Measurements from ENCODE around the gene SPEM2.
"Not testable (repeated sequence)": the region's sequence is repeated elsewhere in the genome, so short reads cannot be mapped to it uniquely, and the experiment has no call there.

SPEM2 gene

DNA sequence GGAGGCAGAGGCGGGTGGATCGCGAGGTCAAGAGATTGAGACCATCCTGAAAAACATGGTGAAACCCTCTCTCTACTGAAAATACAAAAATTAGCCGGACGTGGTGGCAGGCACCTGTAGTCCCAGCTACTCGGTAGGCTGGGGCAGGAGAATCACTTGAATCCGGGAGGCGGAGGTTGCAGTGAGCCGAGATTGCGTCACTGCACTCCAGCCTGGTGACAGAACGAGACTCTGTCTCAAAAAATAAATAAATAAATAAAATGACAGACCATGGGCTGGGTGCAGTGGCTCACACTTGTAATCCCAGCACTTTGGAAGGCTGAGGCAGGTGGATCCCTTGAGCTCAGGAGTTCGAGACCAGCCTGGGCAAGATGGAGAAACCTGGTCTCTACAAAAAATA, 44.4 kb downstream of the SPEM2 start:
- peaks cover 0 to 11% of the 10 kb centered on the region in 2 donors for H3K36me3 ChIP-seq (ENCODE audit: control insufficient read depth in 2 of 2, insufficient read depth in 2 of 2, low read length in 2 of 2)
- not testable (repeated sequence) for H3K9ac ChIP-seq (ENCODE audit: low read depth in 1 of 2, low read length in 2 of 2); H3K27ac ChIP-seq (ENCODE audit: low read depth in 2 of 2, low read length in 2 of 2); H3K4me3 ChIP-seq (ENCODE audit: low read length in 2 of 2); H3K9me3 ChIP-seq (ENCODE audit: control insufficient read depth in 2 of 2, low read length in 2 of 2); H3K27me3 ChIP-seq (ENCODE audit: control insufficient read depth in 2 of 2, insufficient read depth in 2 of 2, low read length in 2 of 2); H3K4me1 ChIP-seq (ENCODE audit: control insufficient read depth in 2 of 2, insufficient read depth in 2 of 2, low read length in 2 of 2)

DNA sequence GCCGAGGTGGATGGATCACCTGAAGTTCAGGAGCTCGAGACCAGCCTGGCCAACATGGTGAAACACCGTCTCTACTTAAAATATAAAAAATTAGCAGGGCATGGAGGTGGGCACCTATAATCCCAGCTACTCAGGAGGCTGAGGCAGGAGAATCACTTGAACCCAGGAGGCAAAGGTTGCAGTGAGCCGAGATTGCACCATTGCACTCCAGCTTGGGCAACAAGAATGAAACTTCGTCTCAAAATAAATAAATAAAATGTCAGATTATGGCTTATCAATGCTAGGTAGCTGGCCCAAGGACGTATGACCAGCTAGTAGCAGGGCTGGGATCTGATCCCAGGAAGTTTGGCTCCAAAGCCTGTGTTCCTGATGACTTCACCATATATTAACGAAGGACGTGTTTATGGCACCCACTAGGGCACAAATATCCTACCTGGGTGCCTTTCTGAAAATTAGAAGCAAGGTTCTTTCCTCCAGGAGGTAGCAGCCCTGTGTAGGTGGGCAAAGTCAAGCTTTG, 45.1 kb downstream of the SPEM2 start:
- H3K4me1 ChIP-seq (ENCODE audit: control insufficient read depth in 2 of 2, insufficient read depth in 2 of 2, low read length in 2 of 2): not testable (repeated sequence)

DNA sequence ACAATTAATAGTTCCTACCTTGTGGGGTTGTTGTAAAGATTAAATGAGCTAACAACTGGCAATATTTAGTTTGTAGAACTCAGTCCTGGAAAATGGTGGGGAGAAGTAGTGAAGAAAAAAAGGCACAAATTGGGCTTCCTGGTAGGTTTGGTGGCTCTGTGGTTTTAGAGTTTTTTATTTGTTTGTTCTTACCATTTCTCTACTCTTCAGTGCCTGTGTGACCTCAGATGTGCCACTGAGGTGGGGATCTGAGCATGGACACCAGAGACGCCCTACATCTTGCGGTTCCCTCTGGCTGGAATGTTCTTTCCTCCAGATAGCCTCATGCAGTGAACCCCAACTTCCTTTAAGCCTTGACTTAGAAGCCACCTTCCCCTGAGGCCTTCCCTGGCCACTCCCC, 46.3 kb downstream of the SPEM2 start:
- H3K27me3 ChIP-seq (ENCODE audit: control insufficient read depth in 2 of 2, insufficient read depth in 2 of 2, low read length in 2 of 2): no peaks in the 10 kb centered on the region
- H3K9me3 ChIP-seq (ENCODE audit: control insufficient read depth in 2 of 2, low read length in 2 of 2): no peaks in the 10 kb centered on the region
- H3K4me1 ChIP-seq (ENCODE audit: control insufficient read depth in 2 of 2, insufficient read depth in 2 of 2, low read length in 2 of 2): peaks cover 4 to 9% of the 10 kb centered on the region in 2 donors
- H3K9ac ChIP-seq (ENCODE audit: low read depth in 1 of 2, low read length in 2 of 2): no peak overlapping the region
- H3K4me3 ChIP-seq (ENCODE audit: low read length in 2 of 2): no peak overlapping the region
- H3K27ac ChIP-seq (ENCODE audit: low read depth in 2 of 2, low read length in 2 of 2): no peak overlapping the region
- H3K36me3 ChIP-seq (ENCODE audit: control insufficient read depth in 2 of 2, insufficient read depth in 2 of 2, low read length in 2 of 2): peaks cover 0 to 6% of the 10 kb centered on the region in 2 donors

More for the DNA sequence above, 45.1 kb downstream of the SPEM2 start:
- not testable (repeated sequence) for H3K9me3 ChIP-seq (ENCODE audit: control insufficient read depth in 2 of 2, low read length in 2 of 2); H3K4me3 ChIP-seq (ENCODE audit: low read length in 2 of 2); H3K27ac ChIP-seq (ENCODE audit: low read depth in 2 of 2, low read length in 2 of 2); H3K9ac ChIP-seq (ENCODE audit: low read depth in 1 of 2, low read length in 2 of 2); H3K27me3 ChIP-seq (ENCODE audit: control insufficient read depth in 2 of 2, insufficient read depth in 2 of 2, low read length in 2 of 2)
- H3K36me3 ChIP-seq (ENCODE audit: control insufficient read depth in 2 of 2, insufficient read depth in 2 of 2, low read length in 2 of 2): peaks cover 0 to 11% of the 10 kb centered on the region in 2 donors

DNA sequence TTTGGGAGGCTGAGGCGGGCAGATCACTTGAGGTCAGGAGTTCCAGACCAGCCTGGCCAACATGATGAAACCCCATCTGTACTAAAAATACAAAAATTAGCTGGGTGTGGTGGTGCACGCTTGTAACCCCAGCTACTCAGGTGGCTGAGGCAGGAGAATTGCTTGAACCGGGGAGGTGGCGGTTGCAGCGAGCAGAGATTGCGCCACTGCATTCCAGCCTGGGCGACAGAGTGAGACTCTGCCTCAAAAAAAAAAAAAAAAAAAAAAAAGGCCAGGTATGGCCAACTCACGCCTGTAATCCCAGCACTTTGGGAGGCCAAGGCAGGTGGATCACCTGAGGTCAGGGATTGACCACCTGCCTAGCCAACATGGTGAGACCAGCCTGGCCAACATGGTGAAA, 49.4 kb downstream of the SPEM2 start:
- H3K27me3 ChIP-seq (ENCODE audit: control insufficient read depth in 2 of 2, insufficient read depth in 2 of 2, low read length in 2 of 2); H3K9ac ChIP-seq (ENCODE audit: low read depth in 1 of 2, low read length in 2 of 2); H3K4me3 ChIP-seq (ENCODE audit: low read length in 2 of 2); H3K27ac ChIP-seq (ENCODE audit: low read depth in 2 of 2, low read length in 2 of 2); H3K36me3 ChIP-seq (ENCODE audit: control insufficient read depth in 2 of 2, insufficient read depth in 2 of 2, low read length in 2 of 2); H3K9me3 ChIP-seq (ENCODE audit: control insufficient read depth in 2 of 2, low read length in 2 of 2): not testable (repeated sequence)
- H3K4me1 ChIP-seq (ENCODE audit: control insufficient read depth in 2 of 2, insufficient read depth in 2 of 2, low read length in 2 of 2): peaks cover 12 to 17% of the 10 kb centered on the region in 2 donors

DNA sequence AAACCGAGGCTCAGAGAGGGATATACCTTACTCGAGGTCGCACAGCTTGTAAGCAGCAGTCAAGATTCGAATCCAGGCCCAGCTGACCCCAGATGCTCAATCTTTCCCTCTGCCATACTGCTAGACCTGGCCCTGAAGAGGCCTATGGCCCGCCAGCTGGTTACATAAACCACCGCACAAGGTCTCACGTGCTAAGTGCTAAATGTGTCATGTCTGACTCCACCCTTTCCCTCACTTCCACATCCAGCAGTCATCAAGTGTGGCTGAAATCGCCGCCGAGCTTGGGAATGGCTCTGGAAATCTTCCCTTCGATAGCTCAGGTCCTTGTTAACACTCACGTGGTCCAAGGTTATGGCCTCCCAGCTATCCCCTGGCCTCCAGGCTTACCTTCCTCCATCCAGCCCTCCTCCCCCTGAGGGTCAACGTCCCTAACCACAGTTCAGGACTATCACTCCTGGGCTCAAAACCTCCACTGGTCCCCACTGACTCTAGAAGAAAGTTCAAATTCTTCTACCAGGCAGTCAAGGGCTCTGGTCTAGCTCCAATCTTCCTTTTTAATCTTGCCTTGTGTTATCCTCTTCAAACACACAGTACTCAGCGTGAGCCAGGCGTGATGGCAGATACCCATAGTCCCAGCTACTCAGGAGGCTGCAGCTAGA, 50.5 kb downstream of the SPEM2 start:
- H3K27ac ChIP-seq (ENCODE audit: low read depth in 2 of 2, low read length in 2 of 2): peak overlapping the region; percentile 38 to 54
- H3K27me3 ChIP-seq (ENCODE audit: control insufficient read depth in 2 of 2, insufficient read depth in 2 of 2, low read length in 2 of 2): no peaks in the 10 kb centered on the region
- no peak overlapping the region for H3K9ac ChIP-seq (ENCODE audit: low read depth in 1 of 2, low read length in 2 of 2)
- H3K36me3 ChIP-seq (ENCODE audit: control insufficient read depth in 2 of 2, insufficient read depth in 2 of 2, low read length in 2 of 2): no peaks in the 10 kb centered on the region
- H3K4me3 ChIP-seq (ENCODE audit: low read length in 2 of 2): no peak overlapping the region
- H3K9me3 ChIP-seq (ENCODE audit: control insufficient read depth in 2 of 2, low read length in 2 of 2): no peaks in the 10 kb centered on the region
- peaks cover 17 to 21% of the 10 kb centered on the region in 2 donors for H3K4me1 ChIP-seq (ENCODE audit: control insufficient read depth in 2 of 2, insufficient read depth in 2 of 2, low read length in 2 of 2)

DNA sequence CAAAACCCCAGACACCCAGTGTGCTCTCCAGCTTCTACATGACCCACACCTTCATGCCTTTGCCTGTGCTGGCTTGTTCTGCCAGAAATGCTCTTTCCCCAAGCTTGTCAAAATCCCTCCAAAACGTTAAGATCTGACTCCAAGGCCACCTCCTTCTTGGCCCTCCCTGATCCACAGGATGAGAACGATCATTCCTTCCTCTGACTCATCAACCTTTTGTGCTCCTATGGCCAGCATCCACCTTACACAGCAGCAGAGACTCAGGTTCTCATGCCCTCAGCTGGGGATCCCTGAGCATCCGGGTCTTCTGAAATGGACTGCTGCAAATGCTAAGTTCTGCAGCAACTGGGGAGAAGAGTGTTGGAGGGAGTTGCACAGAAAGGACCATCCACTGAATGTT, 51.1 kb downstream of the SPEM2 start:
- Histone ChIP-seq H3K36me3 (ENCODE audit: control insufficient read depth in 2 of 2, insufficient read depth in 2 of 2, low read length in 2 of 2) (no peaks in the 10 kb centered on the region), H3K27ac (ENCODE audit: low read depth in 2 of 2, low read length in 2 of 2) (peak overlapping the region in 1 of 2 donors; percentile 95), H3K4me1 (ENCODE audit: control insufficient read depth in 2 of 2, insufficient read depth in 2 of 2, low read length in 2 of 2) (peaks cover 17 to 21% of the 10 kb centered on the region in 2 donors), H3K27me3 (ENCODE audit: control insufficient read depth in 2 of 2, insufficient read depth in 2 of 2, low read length in 2 of 2) (no peaks in the 10 kb centered on the region), H3K4me3 (ENCODE audit: low read length in 2 of 2) (no peak overlapping the region), H3K9me3 (ENCODE audit: control insufficient read depth in 2 of 2, low read length in 2 of 2) (no peaks in the 10 kb centered on the region), H3K9ac (ENCODE audit: low read depth in 1 of 2, low read length in 2 of 2) (no peak overlapping the region)

DNA sequence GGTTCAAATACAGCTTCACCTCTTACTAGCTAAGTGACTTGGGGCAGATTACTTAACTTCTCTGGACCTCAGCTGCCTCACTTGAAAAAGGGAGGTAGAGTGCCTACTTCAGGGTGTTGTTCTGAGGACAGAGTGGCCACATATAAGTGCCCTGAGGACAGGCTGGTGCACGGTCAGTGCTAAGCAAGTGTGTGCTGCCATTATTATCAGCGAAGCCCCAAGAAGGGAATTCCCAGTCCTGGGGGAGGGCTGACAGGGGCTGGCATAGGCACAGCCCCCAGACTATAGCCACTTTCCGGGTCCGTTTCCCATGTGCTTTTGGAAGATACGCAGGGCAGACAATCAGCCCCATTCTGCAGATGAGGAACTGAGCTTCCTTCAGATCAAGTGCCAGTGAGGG, 51.5 kb downstream of the SPEM2 start:
- Histone ChIP-seq H3K4me3 (ENCODE audit: low read length in 2 of 2) (peak overlapping the region in 1 of 2 donors; percentile 84), H3K9me3 (ENCODE audit: control insufficient read depth in 2 of 2, low read length in 2 of 2) (no peaks in the 10 kb centered on the region), H3K9ac (ENCODE audit: low read depth in 1 of 2, low read length in 2 of 2) (no peak overlapping the region), H3K36me3 (ENCODE audit: control insufficient read depth in 2 of 2, insufficient read depth in 2 of 2, low read length in 2 of 2) (no peaks in the 10 kb centered on the region), H3K27me3 (ENCODE audit: control insufficient read depth in 2 of 2, insufficient read depth in 2 of 2, low read length in 2 of 2) (no peaks in the 10 kb centered on the region), H3K27ac (ENCODE audit: low read depth in 2 of 2, low read length in 2 of 2) (peak overlapping the region; percentile 88 to 95), H3K4me1 (ENCODE audit: control insufficient read depth in 2 of 2, insufficient read depth in 2 of 2, low read length in 2 of 2) (peaks cover 17 to 21% of the 10 kb centered on the region in 2 donors)

Data from mucosa of rectum (tissue), 2 donors.